GF-D8 (cell line): ENCODE measurements around the gene LAIR2.

Experiments used
- DNase-seq: peaks from one replicate; lab custom pipeline; 2025; lab: John Stamatoyannopoulos, UW

The LAIR2 gene

GRCh38 chr19:54502518-54503048, at the start of gene LAIR2:
Gene LAIR2 (plus strand): TSS chr19:54502831. CDS start chr19:54502919, 88 bp downstream.
- DNase-seq = no peak

GRCh38 chr19:54453921-54454780, 48.5 kb upstream of the LAIR2 start:
- DNase-seq = no peak

- DNase-seq = no peak
Observed at GRCh38 chr19:54454781-54455675, 47.6 kb upstream of the LAIR2 start.

- no peak for DNase-seq
Observed at GRCh38 chr19:54455786-54456422, 46.7 kb upstream of the LAIR2 start.

- no peak for DNase-seq
Observed at GRCh38 chr19:54456423-54457373, 45.9 kb upstream of the LAIR2 start.

GRCh38 chr19:54457773-54458647, 44.6 kb upstream of the LAIR2 start:
- no peak for DNase-seq

GRCh38 chr19:54458648-54459281, 43.9 kb upstream of the LAIR2 start:
- DNase-seq = no peak

- DNase-seq = no peak
Observed at GRCh38 chr19:54459282-54460229, 43.1 kb upstream of the LAIR2 start.

GRCh38 chr19:54460230-54461005, 42.2 kb upstream of the LAIR2 start:
- no peak for DNase-seq

GRCh38 chr19:54461210-54461609, 41.4 kb upstream of the LAIR2 start:
- no peak for DNase-seq

GRCh38 chr19:54461613-54462012, 41.0 kb upstream of the LAIR2 start:
- no peak for DNase-seq

GRCh38 chr19:54462047-54462654, 40.5 kb upstream of the LAIR2 start:
- DNase-seq = no peak

GRCh38 chr19:54462655-54463530, 39.7 kb upstream of the LAIR2 start:
- DNase-seq = peak; percentile 41

GRCh38 chr19:54463531-54464043, 39.0 kb upstream of the LAIR2 start, which contains the start of gene LENG9:
Gene LENG9 (minus strand): TSS chr19:54463778. CDS start chr19:54463526, 252 bp downstream.
- DNase-seq = peak; percentile 96

- DNase-seq = peak; percentile 96
Observed at GRCh38 chr19:54464044-54464629, 38.5 kb upstream of the LAIR2 start.
